PFSK-1 (cell line): ENCODE measurements around the gene CPPED1.

Experiments used
- FOXP2 ChIP-seq: optimal IDR thresholded peaks from 2 replicates; pipeline ENCODE3; 2011; ENCODE audit warnings: borderline replicate concordance, control low read depth, inconsistent platforms; ENCODE audit not compliant: insufficient read depth; ENCODE audit errors: extremely low read length, extremely low read depth
- POLR2AphosphoS5 ChIP-seq: IDR thresholded peaks from 2 replicates; pipeline ENCODE4 v1.6.1; 2012; ENCODE audit warnings: low read depth, mild to moderate bottlenecking, control low read depth, low read length, moderate library complexity
- REST ChIP-seq, 2 experiments: IDR thresholded peaks; 2 replicates each; pipeline versions ENCODE4 v1.6.1 to v1.8.0; 2011 to 2012; ENCODE audit warnings: low read depth in 2 of 2, low read length in 2 of 2, control low read depth in 1 of 2, inconsistent platforms in 1 of 2, mild to moderate bottlenecking in 1 of 2, moderate library complexity in 1 of 2; ENCODE audit not compliant: insufficient read depth in 1 of 2
- SIN3A ChIP-seq: IDR thresholded peaks from 2 replicates; pipeline ENCODE4 v1.6.1; 2012; ENCODE audit warnings: mild to moderate bottlenecking, low read length, moderate library complexity, borderline replicate concordance; ENCODE audit not compliant: insufficient read depth
- TAF1 ChIP-seq: IDR thresholded peaks from 2 replicates; pipeline ENCODE4 v1.6.1; 2012; ENCODE audit warnings: low read length, control low read depth, borderline replicate concordance; ENCODE audit not compliant: insufficient read depth

The CPPED1 gene

DNA sequence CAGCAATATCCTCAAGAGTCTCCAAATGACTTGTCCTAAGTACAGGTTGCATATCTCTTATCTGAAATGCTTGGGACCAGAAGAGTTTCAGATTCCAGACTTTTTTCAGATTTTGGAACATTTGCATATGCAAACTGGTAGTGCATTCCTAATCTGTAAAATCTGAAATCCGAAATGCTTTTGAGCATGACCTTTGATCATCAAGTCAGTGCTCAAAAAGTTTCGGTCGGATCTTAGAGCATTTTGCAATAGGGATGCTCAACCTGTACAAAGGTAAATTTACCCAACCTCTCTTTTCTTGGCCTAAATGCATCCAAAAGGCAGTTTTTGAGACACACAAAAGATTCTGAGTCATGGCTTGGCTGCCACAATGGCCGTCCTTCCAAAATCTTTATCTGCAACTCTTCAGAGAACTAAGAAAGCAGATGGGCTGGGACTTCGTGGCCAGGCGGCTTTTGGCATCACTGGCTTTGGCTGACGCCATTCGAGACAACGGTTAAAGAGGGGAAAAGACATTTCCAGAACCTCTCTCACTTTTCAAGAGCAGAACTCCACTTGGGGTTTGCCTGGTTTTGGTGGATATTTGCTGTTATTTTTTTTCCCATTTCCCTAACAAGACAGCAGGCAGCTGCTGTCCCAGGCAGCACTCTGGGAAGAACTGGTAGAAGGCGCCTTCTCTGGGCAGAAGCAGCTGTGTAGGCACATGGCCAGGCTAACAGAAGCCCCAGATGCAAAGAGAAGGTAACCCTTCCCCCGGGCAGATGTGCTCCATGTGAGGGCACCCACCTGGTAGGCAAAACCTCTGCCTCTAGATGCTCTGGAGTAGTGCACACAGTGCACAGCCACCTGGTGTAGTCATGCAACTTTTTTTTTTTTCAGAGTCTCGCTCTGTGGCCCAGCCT lies 8.9 kb downstream of the CPPED1 start:
- TF ChIP-seq POLR2AphosphoS5 (no peak), SIN3A (no peak), TAF1 (no peak), FOXP2 (no peak), REST (IDR thresholded peaks at IDR 0.05; ENCODE audit: insufficient read depth in 1 of 2, low read depth in 2 of 2, low read length in 2 of 2) (no peak)

DNA sequence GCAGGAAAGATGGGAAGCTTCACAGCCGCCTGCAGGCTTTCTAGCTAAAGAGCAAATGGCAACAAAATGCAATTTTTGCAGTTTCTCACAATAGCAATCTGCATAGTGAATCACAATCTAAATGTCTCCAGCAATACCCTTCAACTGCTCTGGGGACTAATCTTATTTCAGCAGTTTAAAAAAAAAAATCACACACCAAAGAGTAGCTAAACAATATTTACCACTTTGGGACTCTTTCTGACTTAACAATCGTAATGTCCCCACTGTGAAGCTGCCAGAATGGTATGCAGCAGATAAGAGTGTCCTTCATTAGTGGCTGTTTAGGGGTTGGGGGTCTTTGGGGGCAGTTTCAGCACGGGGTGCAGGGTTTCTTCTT lies 9.8 kb downstream of the CPPED1 start:
- no peak for TF ChIP-seq TAF1
- TF ChIP-seq SIN3A, result no peak
- TF ChIP-seq REST (IDR thresholded peaks at IDR 0.05; ENCODE audit: insufficient read depth in 1 of 2, low read depth in 2 of 2, low read length in 2 of 2), result no peak
- TF ChIP-seq POLR2AphosphoS5, result no peak
- no peak for TF ChIP-seq FOXP2

GRCh38 chr16:12793120-12793864 lies 10.4 kb downstream of the CPPED1 start:
- TF ChIP-seq TAF1 (no peak), REST (IDR thresholded peaks at IDR 0.05; ENCODE audit: insufficient read depth in 1 of 2, low read depth in 2 of 2, low read length in 2 of 2) (no peak), POLR2AphosphoS5 (no peak), FOXP2 (no peak), SIN3A (no peak)

GRCh38 chr16:12791340-12791739 lies 12.3 kb downstream of the CPPED1 start:
- TF ChIP-seq FOXP2 (no peak), SIN3A (no peak), REST (IDR thresholded peaks at IDR 0.05; ENCODE audit: insufficient read depth in 1 of 2, low read depth in 2 of 2, low read length in 2 of 2) (no peak), POLR2AphosphoS5 (no peak), TAF1 (no peak)
